PC-9 (cell line): Measurements from ENCODE around the gene NBEAL2.

ENCODE experiments used
- CTCF ChIP-seq: fragments of 200-600 bp; sonication (generic); conservative IDR thresholded peaks from 2 replicates; pipeline ENCODE4 v1.6.1; 2017; ENCODE audit warnings: mixed run types, antibody characterized with exemption, mild to moderate bottlenecking, moderate library complexity
- EZH2 ChIP-seq: fragments of 200-600 bp; sonication (generic); IDR thresholded peaks from 2 replicates; pipeline ENCODE4 v1.8.0; 2017; ENCODE audit warnings: antibody characterized with exemption, low read depth

- TF ChIP-seq CTCF: no peak
- no peak for TF ChIP-seq EZH2
Observed at GRCh38 chr3:46931631-46932331, 47.7 kb upstream of the NBEAL2 start.
